GM12878 (cell line): ENCODE measurements around the gene SAMSN1. TPM values are rescaled to one million over a fixed set of nuclear protein-coding genes. Genes with fewer than 3 reads are reported as not detected.

Experiments
- ATAC-seq: fragments of 200-7000 bp; cut with Tn5 transposase; 3 replicates; pipeline ENCODE4 v1.9.1; 2020; ENCODE audit warnings: mild to moderate bottlenecking, moderate library complexity
- BruUV-seq: library from RNA; stranded (reverse); fragments of 400-500 nt; replicated peaks from 2 replicates; lab custom pipeline; 2021; lab: Mats Ljungman, UMichigan
- CTCF ChIA-PET: fragments of 300-600 bp; sonication (Branson Sonifier 250); formaldehyde crosslinking; extraction: SDS; loops from one replicate; lab custom pipeline; 2021; ENCODE audit warnings: inconsistent platforms; lab: Yijun Ruan, JAX
- POLR2A ChIA-PET: fragments of 350-600 bp; formaldehyde crosslinking; extraction: SDS; loops from one replicate; lab custom pipeline; 2021; ENCODE audit warnings: inconsistent platforms; lab: Charles Lee
- RAD21 ChIA-PET: fragments of 300-600 bp; sonication (Branson Sonifier 250); formaldehyde crosslinking; loops from one replicate; lab custom pipeline; 2023; ENCODE audit warnings: antibody characterized with exemption; ENCODE audit not compliant: unreplicated experiment; lab: Charles Lee
- SMC1A ChIA-PET: fragments of 300-600 bp; sonication (Branson Sonifier 250); formaldehyde crosslinking; loops from one replicate; lab custom pipeline; 2023; ENCODE audit not compliant: unreplicated experiment, uncharacterized antibody; lab: Charles Lee
- DNase-seq: peaks from one replicate; pipeline ENCODE4 v3.0.0-alpha.2; 2011; ENCODE audit warnings: low read depth, low spot score
- FAIRE-seq: peaks from 3 replicates; lab custom pipeline; 2011; peaks lifted over from hg19 to GRCh38; lab: Jason Lieb, UNC
- H2AFZ ChIP-seq: 2 replicates; pipeline ENCODE4 v1.6.0; 2011; ENCODE audit warnings: low read depth, low read length, control low read depth; ENCODE audit not compliant: control insufficient read depth
- H3K27ac ChIP-seq: 2 replicates; pipeline ENCODE4 v1.5.1; 2011; ENCODE audit warnings: control low read depth; ENCODE audit not compliant: control insufficient read depth, insufficient read depth
- H3K27me3 ChIP-seq, 2 experiments: replicated peaks in 1 of 2; 2 replicates each; pipeline versions ENCODE4 v1.6.0 to v1.6.1; 2011; ENCODE audit warnings: low read length in 1 of 2; ENCODE audit not compliant: control insufficient read depth in 2 of 2, insufficient read depth in 2 of 2
- H3K36me3 ChIP-seq, 2 experiments: 2 replicates each; pipeline ENCODE4 v1.5.1; 2011; ENCODE audit warnings: low read length in 1 of 2; ENCODE audit not compliant: control insufficient read depth in 2 of 2, insufficient read depth in 2 of 2
- H3K4me1 ChIP-seq: 2 replicates; pipeline ENCODE4 v1.6.1; 2011; ENCODE audit warnings: mild to moderate bottlenecking, low read length, moderate library complexity, mixed read lengths; ENCODE audit not compliant: control insufficient read depth, insufficient read depth
- H3K4me2 ChIP-seq: 2 replicates; pipeline ENCODE4 v1.6.0; 2011; ENCODE audit warnings: control low read depth; ENCODE audit not compliant: control insufficient read depth, insufficient read depth
- H3K4me3 ChIP-seq: fragments of 200-600 bp; sonication (generic); 2 replicates; pipeline ENCODE4 v1.5.1; 2016
- H3K79me2 ChIP-seq: 2 replicates; pipeline ENCODE4 v1.6.0; 2011; ENCODE audit warnings: low read length; ENCODE audit not compliant: control insufficient read depth, insufficient read depth
- H3K9ac ChIP-seq: 2 replicates; pipeline ENCODE4 v1.8.0; 2011; ENCODE audit warnings: low read length, control low read depth, mixed read lengths; ENCODE audit not compliant: control insufficient read depth, insufficient read depth
- H3K9me3 ChIP-seq: replicated peaks from 3 replicates; pipeline ENCODE4 v1.5.1; 2011; ENCODE audit warnings: mild to moderate bottlenecking, low read length; ENCODE audit not compliant: control insufficient read depth, insufficient read depth
- H4K20me1 ChIP-seq: 2 replicates; pipeline ENCODE4 v1.6.0; 2011; ENCODE audit not compliant: control insufficient read depth, insufficient read depth
- ATF3 ChIP-seq: IDR thresholded peaks from 2 replicates; pipeline ENCODE4 v1.6.1; 2011; ENCODE audit warnings: low read depth, mild to moderate bottlenecking, low read length, moderate library complexity, borderline replicate concordance; ENCODE audit errors: extremely low read depth
- E4F1 ChIP-seq: fragments of 450-650 bp; IDR thresholded peaks from 2 replicates; pipeline ENCODE4 v1.6.1; 2018; ENCODE audit warnings: borderline replicate concordance, mild to moderate bottlenecking; ENCODE audit not compliant: partially characterized antibody
- FOXM1 ChIP-seq: IDR thresholded peaks from 2 replicates; pipeline ENCODE4 v1.6.1; 2012; ENCODE audit warnings: low read depth, mild to moderate bottlenecking, inconsistent platforms, low read length, moderate library complexity
- MTA2 ChIP-seq: fragments of 450-650 bp; IDR thresholded peaks from 2 replicates; pipeline ENCODE4 v1.6.1; 2016; ENCODE audit warnings: low read depth, mild to moderate bottlenecking, moderate library complexity
- MYC ChIP-seq: IDR thresholded peaks from 2 replicates; pipeline ENCODE4 v1.6.1; 2011; ENCODE audit warnings: mild to moderate bottlenecking, low read length, moderate library complexity, inconsistent platforms; ENCODE audit not compliant: insufficient read depth, insufficient replicate concordance, insufficient read length, severe bottlenecking
- NFIC ChIP-seq: IDR thresholded peaks from 2 replicates; pipeline ENCODE4 v1.6.1; 2012; ENCODE audit warnings: low read depth, mild to moderate bottlenecking, inconsistent platforms, low read length, moderate library complexity
- PBX3 ChIP-seq: IDR thresholded peaks from 2 replicates; pipeline ENCODE4 v1.6.1; 2011; ENCODE audit warnings: mild to moderate bottlenecking, low read depth, low read length, moderate library complexity; ENCODE audit not compliant: insufficient replicate concordance
- RELB ChIP-seq: fragments of 450-650 bp; IDR thresholded peaks from 2 replicates; pipeline ENCODE4 v1.6.1; 2017; ENCODE audit warnings: low read depth, mild to moderate bottlenecking, moderate library complexity
- ZBTB4 ChIP-seq: fragments of 450-650 bp; formaldehyde crosslinking; IDR thresholded peaks from 2 replicates; pipeline ENCODE4 v1.4.0; 2022; ENCODE audit warnings: mild to moderate bottlenecking, moderate library complexity
- ZNF274 ChIP-seq: IDR thresholded peaks from one replicate; pipeline ENCODE4 v1.8.0; 2011; ENCODE audit not compliant: insufficient read length, insufficient read depth
- WGBS: methylation state at CpG from one replicate; pipeline ENCODE4 v1.1.6; 2016; ENCODE audit warnings: low lambda C conversion rate; ENCODE audit not compliant: insufficient replicate concordance, insufficient coverage; ENCODE audit errors: missing lambda C conversion rate; 5-methylcytosine and 5-hydroxymethylcytosine counted together
- in situ Hi-C: fragments of 300-500 bp; cut with MboI; formaldehyde crosslinking; loops from 9 replicates; pipeline ENCODE4 v1.14.3; 2018; ENCODE audit warnings: mixed read lengths
- intact Hi-C: fragments of 100-400 bp; cut with micrococcal nuclease; formaldehyde crosslinking; loops from one replicate; pipeline ENCODE4 v1.14.2; 2022; ENCODE audit not compliant: unreplicated experiment
- polyA plus RNA-seq, 11 experiments: library from polyadenylated mRNA; depleted of rRNA in 4 of 11; unstranded in 6 of 11; stranded (reverse) in 5 of 11; fragments of >200 nt; fragmentation: Nextera tagmentation in 4 of 11; fragmentation: Illumina TruSeq in 1 of 11; extraction: Ambion mirVana in 4 of 11; extraction: Trizol in 1 of 11; gene quantifications; 1 replicate in 1 of 11; 2 replicates in 10 of 11; pipeline versions ENCODE4 v1.2.1 to v1.2.3, GENCODE V29; 2011 to 2016; ENCODE audit warnings: inconsistent platforms in 2 of 11, missing spikeins in 2 of 11, low read depth in 1 of 11
- total RNA-seq, 4 experiments: library from RNA; depleted of rRNA in 3 of 4; stranded (reverse); fragments of >200 nt in 3 of 4; fragmentation: Illumina TruSeq in 1 of 4; extraction: Trizol in 1 of 4; gene quantifications; 2 replicates each; pipeline versions ENCODE4 v1.2.1 to v1.2.3, GENCODE V29; 2013 to 2021

The SAMSN1 gene
- total and polyA plus RNA-seq, 10 of the 15 experiments (the other 5 are each of a cell fraction or from before 2014, with no cell fraction given): 23.2 to 102 (median 44.9) TPM

- peak; percentile 85 for ATAC-seq
- H3K27me3 ChIP-seq: no peaks in the 10 kb centered on the region
- in situ Hi-C loops: no loop called here
- peaks cover 9% of the 10 kb centered on the region; the same call in 1 of the 2 replicates for H3K4me1 ChIP-seq
- no peak overlapping the region for H3K4me3 ChIP-seq
- H2AFZ ChIP-seq: no peak overlapping the region
- no TSS peak for BruUV-seq
- ChIA-PET POLR2A (interaction anchor here (0.9 to 1.4 kb wide), 3 partner anchors 28 to 173 kb away, joined by 3 to 4 read pairs (median 3); no protein-coding TSS in a partner anchor), RAD21 (interaction anchor here (1.2 to 5.1 kb wide), 12 partner anchors 9 to 147 kb away, joined by 3 to 28 read pairs (median 4); no protein-coding TSS in a partner anchor), SMC1A (interaction anchor here (0.9 to 5.7 kb wide), 15 partner anchors 10 to 147 kb away, joined by 3 to 61 read pairs (median 4); no protein-coding TSS in a partner anchor), CTCF (interaction anchor here (1.3 to 3.1 kb wide), 2 partner anchors 86 to 147 kb away, joined by 3 to 11 read pairs; no protein-coding TSS in a partner anchor)
- H3K27ac ChIP-seq: peak overlapping the region; percentile 76
- intact Hi-C loops: loop anchor here (5.0 kb wide), 2 partner anchors 58 to 138 kb away; no protein-coding TSS in a partner anchor
- WGBS: 50% methylated on average over 7 of the region's 7 CpGs
- peak; percentile 70 for FAIRE-seq
- H3K36me3 ChIP-seq: no peaks in the 10 kb centered on the region
- H4K20me1 ChIP-seq: no peaks in the 10 kb centered on the region
- no peaks in the 10 kb centered on the region for H3K79me2 ChIP-seq
- peak overlapping the region; percentile 23 for H3K4me2 ChIP-seq
- peaks cover 3% of the 10 kb centered on the region; the same call in 2 of the 3 replicates for H3K9me3 ChIP-seq
- DNase-seq: no peak
- H3K9ac ChIP-seq: no peak overlapping the region; the same call in 1 of the 2 replicates
- TF ChIP-seq PBX3: no peak
- no peak for TF ChIP-seq ZBTB4 (CRISPR knock-in tag)
- TF ChIP-seq NFIC: peak; percentile 88; the same call in 1 of the 2 replicates
- TF ChIP-seq E4F1: no peak
- peak; percentile 65; the same call in 1 of the 2 replicates for TF ChIP-seq MTA2
- TF ChIP-seq ZNF274: no peak
- no peak for TF ChIP-seq MYC
- no peak for TF ChIP-seq ATF3
- peak; percentile 62; the same call in 1 of the 2 replicates for TF ChIP-seq RELB
- TF ChIP-seq FOXM1: peak; percentile 53; the same call in 1 of the 2 replicates
Observed at GRCh38 chr21:14589855-14590563, 43.9 kb upstream of the SAMSN1 start.
